ENCODE data around the gene PSTPIP1. TPM values are rescaled to one million over a fixed set of nuclear protein-coding genes. Genes with fewer than 3 reads are reported as not detected.
A peak's percentile ranks its signal among the peaks of the same experiment; 100 is the strongest.

Gene PSTPIP1
- total RNA-seq, 1 experiment from 2014 or later, result not detected

DNA sequence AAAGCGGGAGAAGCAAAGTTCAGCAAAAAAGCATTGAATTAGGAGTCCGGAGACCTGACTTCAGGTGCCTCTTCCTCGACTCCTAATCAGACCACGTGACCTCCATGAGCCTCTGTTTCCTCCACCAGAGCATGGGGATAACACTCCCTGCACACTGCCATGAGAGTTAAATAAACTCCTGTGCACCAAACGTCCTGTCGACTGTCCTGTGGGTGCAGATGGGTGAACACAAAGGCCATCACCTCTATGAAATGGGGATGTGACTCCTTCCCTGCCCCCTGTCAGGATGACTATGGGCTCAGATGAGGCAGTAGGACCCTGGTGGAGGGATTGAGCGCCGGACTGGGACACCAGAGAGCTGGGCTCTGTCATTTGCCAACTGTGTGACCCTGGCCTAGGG is 89.5 kb downstream of the PSTPIP1 start:
- Histone ChIP-seq H3K9ac (ENCODE audit: low read length) (no peak overlapping the region), H3K4me1 (ENCODE audit: insufficient read depth, low read length) (peaks cover 6% of the 10 kb centered on the region), H3K9me2 (replicated peaks; ENCODE audit: low read length) (no peaks in the 10 kb centered on the region), H3K79me2 (ENCODE audit: low read length) (no peaks in the 10 kb centered on the region), H4K20me1 (ENCODE audit: low read length) (no peaks in the 10 kb centered on the region), H3F3A (ENCODE audit: low read length, unreplicated experiment) (no peaks in the 10 kb centered on the region), H3K9me3 (ENCODE audit: low read length) (no peaks in the 10 kb centered on the region), H2AFZ (ENCODE audit: low read length) (no peak overlapping the region), H3K4me2 (ENCODE audit: low read length) (no peak overlapping the region), H3K4me3 (ENCODE audit: low read length) (no peak overlapping the region), H3K27ac (ENCODE audit: low read length) (no peak overlapping the region), H3K27me3 (ENCODE audit: low read length) (no peaks in the 10 kb centered on the region), H3K36me3 (ENCODE audit: low read depth, low read length) (no peaks in the 10 kb centered on the region)
- ChIA-PET POLR2A (ENCODE audit: unreplicated experiment) (no interaction called here), CTCF (no interaction called here)
- no TSS peak for BruUV-seq (replicated peaks)
- intact Hi-C loops (cut with micrococcal nuclease), result no loop called here
- no peak for ATAC-seq
- TF ChIP-seq EZH2phosphoT487 (IDR thresholded peaks at IDR 0.05; ENCODE audit: borderline replicate concordance, low read length), result no peak
- TF ChIP-seq EZH2 (IDR thresholded peaks at IDR 0.05; ENCODE audit: low read length, unreplicated experiment), result no peak
- TF ChIP-seq, protein P1, sequence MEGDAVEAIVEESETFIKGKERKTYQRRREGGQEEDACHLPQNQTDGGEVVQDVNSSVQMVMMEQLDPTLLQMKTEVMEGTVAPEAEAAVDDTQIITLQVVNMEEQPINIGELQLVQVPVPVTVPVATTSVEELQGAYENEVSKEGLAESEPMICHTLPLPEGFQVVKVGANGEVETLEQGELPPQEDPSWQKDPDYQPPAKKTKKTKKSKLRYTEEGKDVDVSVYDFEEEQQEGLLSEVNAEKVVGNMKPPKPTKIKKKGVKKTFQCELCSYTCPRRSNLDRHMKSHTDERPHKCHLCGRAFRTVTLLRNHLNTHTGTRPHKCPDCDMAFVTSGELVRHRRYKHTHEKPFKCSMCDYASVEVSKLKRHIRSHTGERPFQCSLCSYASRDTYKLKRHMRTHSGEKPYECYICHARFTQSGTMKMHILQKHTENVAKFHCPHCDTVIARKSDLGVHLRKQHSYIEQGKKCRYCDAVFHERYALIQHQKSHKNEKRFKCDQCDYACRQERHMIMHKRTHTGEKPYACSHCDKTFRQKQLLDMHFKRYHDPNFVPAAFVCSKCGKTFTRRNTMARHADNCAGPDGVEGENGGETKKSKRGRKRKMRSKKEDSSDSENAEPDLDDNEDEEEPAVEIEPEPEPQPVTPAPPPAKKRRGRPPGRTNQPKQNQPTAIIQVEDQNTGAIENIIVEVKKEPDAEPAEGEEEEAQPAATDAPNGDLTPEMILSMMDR (conservative IDR thresholded peaks at IDR 0.05; ENCODE audit: low read depth, low read length), result no peak
- no peak for DNase-seq

DNA sequence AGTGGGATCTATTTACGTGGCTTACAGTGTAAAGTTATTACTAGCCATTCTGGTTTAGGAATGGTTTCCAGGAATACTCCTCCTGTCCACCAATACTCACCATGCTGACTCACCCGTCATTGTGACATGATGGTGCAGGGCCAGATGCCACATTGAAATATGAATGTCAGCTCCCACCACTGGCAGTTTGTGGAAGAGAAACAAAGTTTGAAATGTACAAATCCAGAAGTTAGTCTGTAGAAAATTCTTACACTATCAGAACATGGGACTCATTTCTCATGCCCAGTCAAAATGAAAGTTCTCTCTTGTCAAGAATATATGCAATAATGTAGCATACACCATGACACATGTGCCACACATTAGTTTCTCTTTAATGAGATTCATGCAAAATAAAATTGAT is 90.4 kb downstream of the PSTPIP1 start:
- intact Hi-C loops (cut with micrococcal nuclease), result no loop called here
- Histone ChIP-seq H3K4me2 (ENCODE audit: low read length) (peak overlapping the region; percentile 15; the same call in 1 of the 2 replicates), H3K27me3 (ENCODE audit: low read length) (no peaks in the 10 kb centered on the region), H3K4me3 (ENCODE audit: low read length) (no peak overlapping the region), H3K9me2 (replicated peaks; ENCODE audit: low read length) (no peaks in the 10 kb centered on the region), H3K4me1 (ENCODE audit: insufficient read depth, low read length) (peaks cover 6% of the 10 kb centered on the region), H3K36me3 (ENCODE audit: low read depth, low read length) (no peaks in the 10 kb centered on the region), H3K79me2 (ENCODE audit: low read length) (no peaks in the 10 kb centered on the region), H2AFZ (ENCODE audit: low read length) (no peak overlapping the region), H3K9me3 (ENCODE audit: low read length) (no peaks in the 10 kb centered on the region), H3K27ac (ENCODE audit: low read length) (no peak overlapping the region), H3K9ac (ENCODE audit: low read length) (no peak overlapping the region), H3F3A (ENCODE audit: low read length, unreplicated experiment) (no peaks in the 10 kb centered on the region), H4K20me1 (ENCODE audit: low read length) (no peaks in the 10 kb centered on the region)
- TF ChIP-seq EZH2phosphoT487 (IDR thresholded peaks at IDR 0.05; ENCODE audit: borderline replicate concordance, low read length) (no peak), EZH2 (IDR thresholded peaks at IDR 0.05; ENCODE audit: low read length, unreplicated experiment) (no peak)
- TF ChIP-seq, protein P1 (conservative IDR thresholded peaks at IDR 0.05; ENCODE audit: low read depth, low read length), result no peak
- ChIA-PET CTCF (no interaction called here), POLR2A (ENCODE audit: unreplicated experiment) (no interaction called here)
- DNase-seq, result peak; percentile 77
- peak; percentile 68 for ATAC-seq
- no TSS peak for BruUV-seq (replicated peaks)

Other genes with a start within 250 kb of the PSTPIP1 start
- 3.6 and 6.0 TPM in 2 replicates for gene SCAPER, start 89.8 kb upstream of the PSTPIP1 start, total RNA-seq (2014; rRNA removed)
- 73.3 and 82.7 TPM in 2 replicates for gene RCN2, start 63.4 kb upstream of the PSTPIP1 start, total RNA-seq (2014; rRNA removed)
- gene TSPAN3, start 76.0 kb downstream of the PSTPIP1 start, total RNA-seq (2014; rRNA removed), result 125 and 140 TPM in 2 replicates